ENCODE data around the gene TMCC1.
"Not testable (repeated sequence)": the region's sequence is repeated elsewhere in the genome, so short reads cannot be mapped to it uniquely, and the experiment has no call there.

TMCC1 gene

DNA sequence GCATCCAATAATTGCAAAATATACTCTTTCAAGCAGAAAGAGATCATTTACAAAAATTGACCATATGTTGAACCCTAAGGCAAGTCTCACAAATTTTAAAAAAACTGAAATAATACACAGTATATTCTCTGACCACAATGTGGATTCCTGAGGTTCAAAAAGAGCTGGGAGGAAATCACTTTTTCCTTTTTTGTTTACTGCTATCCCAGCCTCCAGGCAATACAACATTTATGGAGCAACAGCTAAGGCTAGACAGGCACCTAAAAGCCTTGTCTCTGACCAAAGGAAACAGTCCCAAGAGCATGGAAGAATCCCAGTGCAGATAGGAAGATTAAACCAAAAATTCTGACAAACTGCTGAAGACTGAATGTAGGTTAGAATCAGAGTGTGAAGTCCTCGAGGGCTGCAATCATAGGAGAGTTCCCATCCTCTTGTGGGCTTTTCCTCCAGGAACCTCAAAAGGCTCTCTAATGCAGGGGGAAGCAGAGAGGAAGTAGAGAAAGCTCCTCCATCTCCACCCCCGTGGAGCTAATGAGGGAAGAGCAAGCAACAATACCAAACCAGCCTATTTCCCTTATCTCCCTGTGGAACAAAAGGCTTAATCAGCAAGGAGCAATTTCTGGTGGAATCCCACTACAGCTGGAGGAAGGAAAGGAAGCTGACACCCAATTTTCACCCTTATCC lies 57.0 kb downstream of the TMCC1 start:
- DNase-seq (ENCODE audit: low spot score): no peak

DNA sequence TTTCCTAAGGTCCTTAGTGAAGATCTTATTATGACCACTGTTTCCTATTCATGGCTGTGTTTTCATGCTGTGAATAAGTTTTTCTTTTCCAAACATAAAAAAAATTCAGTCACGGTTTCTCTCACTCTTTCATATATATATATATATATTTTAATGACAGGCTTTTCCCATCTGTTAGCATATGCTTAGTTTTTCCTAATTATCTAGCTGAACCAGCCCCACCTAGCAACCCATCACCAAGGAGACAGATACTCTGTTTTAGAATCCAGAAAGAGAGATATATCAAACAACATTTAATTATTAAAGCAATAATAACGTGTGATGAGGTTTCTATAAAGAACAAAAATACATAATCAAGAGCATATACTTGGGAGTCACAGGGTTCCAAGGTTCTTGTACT lies 58.3 kb downstream of the TMCC1 start:
- no peak for DNase-seq (ENCODE audit: low spot score)

DNA sequence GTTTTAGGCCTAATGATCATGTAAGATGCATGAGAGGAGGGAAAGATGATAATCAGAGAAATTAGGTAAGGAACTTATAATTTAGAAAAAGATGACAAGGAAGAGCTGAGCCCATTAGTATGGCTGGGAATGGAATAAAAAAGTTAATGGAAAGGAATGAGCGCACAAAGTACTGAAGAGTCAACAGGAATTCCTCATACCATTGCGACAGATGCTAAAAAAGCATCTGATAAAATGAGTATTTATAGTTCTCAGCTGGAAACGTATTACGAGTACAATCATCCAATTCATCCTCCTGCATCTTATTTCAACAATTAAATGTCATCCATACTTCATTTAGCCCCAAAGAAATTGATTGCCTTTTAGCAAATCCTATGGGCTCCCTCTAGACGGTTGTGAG lies 58.9 kb downstream of the TMCC1 start:
- no peak for DNase-seq (ENCODE audit: low spot score)

DNA sequence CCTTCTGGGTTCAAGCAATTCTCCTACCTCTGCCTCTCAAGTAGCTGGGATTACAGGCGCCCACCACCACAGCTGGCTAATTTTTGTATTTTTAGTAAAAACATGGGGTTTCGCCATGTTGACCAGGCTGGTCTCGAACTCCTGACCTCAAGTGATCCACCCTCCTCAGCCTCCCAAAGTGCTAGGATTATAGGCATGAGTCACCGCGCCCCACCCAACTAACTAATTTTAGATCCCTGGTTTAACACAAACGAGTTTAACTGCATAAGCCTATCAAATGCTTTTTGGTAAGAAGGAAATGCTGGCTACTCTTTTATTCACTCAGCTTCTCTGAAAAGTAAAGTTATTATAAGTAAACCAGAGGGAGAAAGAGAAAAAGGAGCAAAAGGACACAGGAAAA lies 61.6 kb downstream of the TMCC1 start:
- not testable (repeated sequence) for DNase-seq (ENCODE audit: low spot score)

DNA sequence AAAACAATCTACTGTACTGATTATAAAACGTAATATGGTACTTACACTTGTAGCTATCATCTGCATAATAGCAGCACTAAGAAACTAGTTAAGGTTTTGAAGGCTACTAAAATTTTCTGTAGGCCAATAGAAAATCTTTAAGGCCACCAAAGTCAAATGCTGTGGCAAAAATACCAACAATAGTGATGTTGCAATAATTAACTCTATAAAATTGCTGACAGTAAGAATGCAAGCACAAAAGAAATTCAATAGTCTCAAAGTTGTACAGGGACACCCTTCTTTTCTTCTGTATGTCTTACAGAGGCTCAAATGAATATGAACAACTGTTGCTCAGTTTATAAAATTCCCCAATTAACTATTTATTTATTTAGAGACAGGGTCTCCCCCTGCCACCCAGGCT lies 62.0 kb downstream of the TMCC1 start:
- no peak for DNase-seq (ENCODE audit: low spot score)

DNA sequence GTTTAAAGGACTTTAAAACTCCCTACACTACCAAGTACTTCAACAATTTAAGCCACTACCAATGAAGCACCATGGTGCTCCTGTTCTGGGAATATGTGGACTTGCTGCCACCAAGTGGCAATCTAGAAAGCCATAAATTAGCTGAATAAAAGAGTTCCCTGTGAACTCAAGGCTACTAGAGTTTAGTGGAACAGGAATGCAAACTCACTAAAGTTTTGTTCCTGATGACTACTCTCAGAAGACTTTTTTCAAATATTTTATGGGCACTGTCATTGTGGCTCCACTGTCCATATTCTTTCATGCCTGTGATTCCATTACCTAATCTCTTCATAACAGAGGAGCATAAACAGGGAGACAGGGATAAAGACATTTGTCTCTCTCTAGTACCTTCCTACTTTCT lies 63.9 kb downstream of the TMCC1 start:
- DNase-seq (ENCODE audit: low spot score): peak; percentile 29

DNA sequence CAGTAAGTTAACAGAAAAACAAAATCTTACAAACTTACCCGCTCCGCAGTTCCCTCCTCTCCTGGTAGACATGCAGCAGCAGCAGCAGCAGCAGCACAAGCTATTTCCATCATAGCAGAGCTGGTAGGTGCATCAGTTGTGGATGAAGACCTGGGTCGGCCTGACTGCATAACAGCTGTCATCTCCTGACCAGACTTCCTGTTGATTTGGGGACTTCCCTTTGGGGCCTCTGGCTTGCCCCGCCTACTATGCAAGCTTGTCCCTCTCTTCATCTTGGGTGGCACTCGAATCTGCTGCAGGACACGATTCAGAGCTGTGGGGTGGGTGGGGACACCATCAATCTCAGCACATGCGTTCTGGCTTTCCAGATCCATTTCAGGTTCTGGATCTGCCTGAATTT lies 65.7 kb downstream of the TMCC1 start:
- peak; percentile 43 for DNase-seq (ENCODE audit: low spot score)

DNA sequence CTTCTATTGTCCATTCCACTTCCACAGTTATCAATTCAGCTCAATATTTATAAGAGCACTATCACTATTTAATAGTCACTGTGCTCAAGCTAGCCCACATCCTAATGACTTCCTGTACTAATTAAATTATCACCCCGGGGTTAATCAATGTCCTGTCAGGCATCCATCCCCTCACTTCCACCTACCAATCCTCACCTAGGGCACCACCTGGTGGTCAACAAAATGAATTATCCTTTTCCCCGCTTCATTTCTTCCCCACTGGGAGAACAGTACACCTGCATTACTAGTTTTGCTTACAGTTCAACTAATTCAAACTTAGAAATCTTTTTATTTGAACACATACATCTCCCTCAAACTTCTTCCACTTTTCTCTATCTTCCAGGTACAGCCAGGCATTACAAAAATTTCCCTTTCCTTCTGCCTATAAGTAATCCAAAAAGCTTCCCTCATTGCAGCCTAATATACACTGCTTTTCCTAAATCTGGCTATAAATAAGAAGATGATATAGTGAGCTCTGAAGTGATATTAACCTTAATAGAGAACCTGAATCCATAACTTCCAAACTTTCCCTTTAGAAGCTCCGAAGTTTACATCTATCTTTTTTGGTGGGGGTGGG lies 68.5 kb downstream of the TMCC1 start:
- peak; percentile 55 for DNase-seq (ENCODE audit: low spot score)

DNA sequence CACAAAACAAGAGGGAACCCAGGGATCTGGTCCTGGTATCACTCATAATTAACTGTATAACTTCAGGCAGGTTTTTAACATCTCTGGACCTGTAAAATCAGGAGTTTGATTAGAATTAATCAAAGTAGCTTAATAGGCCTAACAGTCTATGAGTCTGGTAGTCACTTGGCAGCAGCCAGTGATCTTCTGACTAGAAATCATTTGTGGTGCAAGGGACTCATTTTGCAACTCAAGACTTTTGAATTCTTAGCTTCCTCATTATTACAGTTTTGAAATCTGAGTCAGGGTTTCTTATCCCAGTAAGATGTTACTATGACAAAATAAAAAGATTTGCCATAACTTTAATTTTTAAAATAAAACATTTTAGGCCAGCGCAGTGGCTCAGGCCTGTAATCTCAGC lies 70.8 kb downstream of the TMCC1 start:
- DNase-seq (ENCODE audit: low spot score): no peak

DNA sequence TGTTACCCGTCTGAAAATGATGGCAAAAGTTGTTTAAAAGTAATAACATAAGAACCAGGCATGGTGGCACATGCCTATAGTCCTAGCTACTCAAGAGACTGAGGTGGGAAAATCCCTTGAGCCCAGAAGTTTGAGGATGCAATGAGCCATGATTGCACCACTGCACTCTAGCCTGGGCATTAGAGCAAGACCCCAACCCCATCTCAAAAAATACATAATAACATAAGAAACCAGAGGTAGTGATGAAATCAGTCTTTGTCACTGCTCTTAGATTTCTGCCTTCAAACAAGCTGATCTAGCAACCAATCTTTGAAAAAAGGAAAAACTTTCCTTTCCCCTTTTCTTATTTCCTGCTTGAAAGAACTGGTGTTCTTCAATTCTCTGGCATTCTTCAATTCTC lies 71.3 kb downstream of the TMCC1 start:
- no peak for DNase-seq (ENCODE audit: low spot score)

DNA sequence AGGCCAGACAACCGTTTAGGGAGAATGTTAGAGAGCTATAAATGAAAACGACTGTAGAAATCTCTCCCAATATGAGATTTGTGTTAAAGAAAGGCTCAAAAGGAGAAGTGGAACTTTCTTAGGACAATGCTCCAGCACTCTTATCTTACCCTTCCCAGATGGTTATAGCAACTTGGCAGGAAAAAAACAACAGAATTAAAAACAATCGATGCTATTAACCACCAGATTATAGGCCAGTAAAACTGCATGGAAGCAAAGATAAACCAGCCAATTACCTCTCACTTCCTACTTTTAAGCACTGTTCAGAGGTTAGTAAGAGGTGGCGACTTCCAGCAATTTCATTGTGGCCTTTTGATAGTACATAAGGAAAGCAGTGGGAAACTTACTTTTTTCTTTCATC lies 72.9 kb downstream of the TMCC1 start:
- DNase-seq (ENCODE audit: low spot score): no peak

DNA sequence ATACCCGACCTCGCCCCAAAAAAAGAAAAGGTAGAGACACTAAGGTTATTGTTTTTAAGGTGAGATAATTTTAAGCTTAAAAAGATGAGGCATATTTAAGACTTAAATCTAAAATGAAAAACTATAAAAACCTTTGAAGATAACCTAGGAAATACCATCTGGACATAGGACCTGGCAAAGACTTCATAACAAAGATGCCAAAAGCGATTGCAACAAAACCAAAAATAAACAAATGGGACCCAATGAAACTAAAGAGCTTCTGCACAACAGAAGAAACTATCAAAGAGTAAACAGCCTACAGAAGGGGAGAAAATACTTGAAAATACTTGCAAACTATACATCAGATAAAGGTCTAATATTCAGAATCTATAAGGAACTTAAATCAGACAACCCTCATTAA lies 80.9 kb downstream of the TMCC1 start:
- no peak for DNase-seq (ENCODE audit: low spot score)

DNA sequence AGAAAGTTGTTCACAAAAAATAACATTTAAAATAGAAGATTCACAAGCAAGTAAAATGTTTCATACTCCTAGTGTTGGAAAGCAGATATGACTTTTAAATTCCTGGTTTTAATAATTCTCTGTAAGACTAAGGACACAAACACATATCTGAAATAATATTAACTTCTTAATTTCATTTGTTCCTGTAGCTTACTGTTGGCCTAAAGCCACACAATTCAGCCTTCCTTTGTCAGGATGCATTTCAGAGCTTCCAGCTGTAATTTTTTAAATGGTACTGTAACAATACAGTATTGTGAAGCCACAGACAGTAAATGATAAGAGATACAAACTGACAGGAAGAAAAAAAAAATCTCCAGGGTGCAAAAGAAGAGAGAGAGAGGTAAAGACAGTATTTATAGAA lies 84.2 kb downstream of the TMCC1 start:
- no peak for DNase-seq (ENCODE audit: low spot score)

DNA sequence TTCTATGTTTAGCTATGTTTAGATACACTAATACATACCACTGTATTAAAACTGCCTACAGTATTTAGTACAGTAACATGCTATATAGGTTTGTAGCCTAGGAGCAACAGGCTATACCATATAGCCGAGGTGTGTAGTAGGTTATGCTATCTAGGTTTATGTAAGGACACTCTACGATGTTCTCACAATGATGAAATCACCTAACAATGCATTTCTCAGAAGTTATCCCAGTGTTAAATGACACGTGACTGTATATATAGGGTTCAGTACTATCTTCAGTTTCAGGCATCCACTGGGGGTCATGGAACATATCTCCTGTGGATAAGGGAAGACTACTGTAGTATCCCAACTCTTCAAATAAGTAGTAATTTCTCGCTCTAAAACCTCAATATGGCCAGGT lies 97.4 kb downstream of the TMCC1 start:
- no peak for DNase-seq (ENCODE audit: low spot score)

DNA sequence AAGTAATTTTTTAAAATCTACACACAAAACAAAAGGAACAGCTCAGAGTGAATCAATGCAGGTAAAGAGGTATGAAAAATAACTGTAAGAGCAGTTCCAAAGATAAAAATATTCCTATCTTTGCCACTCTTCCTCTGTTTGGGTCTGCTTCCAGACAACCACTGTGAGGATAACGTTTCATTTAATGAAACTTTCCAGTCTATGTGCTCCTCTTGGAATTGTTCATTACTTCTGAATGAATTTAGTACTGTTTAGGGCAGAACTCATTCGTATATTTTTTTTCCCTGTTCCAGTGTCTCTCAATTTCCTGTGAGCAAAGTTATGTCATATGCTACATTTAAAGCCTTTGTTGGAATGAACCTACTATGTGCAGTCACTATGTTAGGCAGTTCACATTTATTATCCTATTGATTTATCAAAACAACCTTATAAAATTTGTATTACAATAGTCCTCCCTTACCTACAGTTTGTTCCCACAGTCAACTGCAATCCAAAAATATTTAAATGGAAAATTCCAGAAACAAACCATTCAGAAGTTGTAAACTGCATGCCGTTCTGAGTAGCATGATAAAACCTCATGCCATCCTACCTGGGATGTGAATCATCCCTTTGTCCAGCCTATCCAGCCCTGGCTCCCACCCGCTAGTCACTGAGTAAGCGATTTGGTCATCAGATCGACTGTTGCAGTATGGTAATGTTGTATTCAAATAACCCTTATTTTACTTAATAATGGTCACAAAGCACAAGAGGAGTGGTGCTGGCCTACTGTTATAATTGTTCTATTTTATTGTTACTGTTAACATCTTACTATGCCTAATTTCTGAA lies 98.1 kb downstream of the TMCC1 start:
- no peak for DNase-seq (ENCODE audit: low spot score)

DNA sequence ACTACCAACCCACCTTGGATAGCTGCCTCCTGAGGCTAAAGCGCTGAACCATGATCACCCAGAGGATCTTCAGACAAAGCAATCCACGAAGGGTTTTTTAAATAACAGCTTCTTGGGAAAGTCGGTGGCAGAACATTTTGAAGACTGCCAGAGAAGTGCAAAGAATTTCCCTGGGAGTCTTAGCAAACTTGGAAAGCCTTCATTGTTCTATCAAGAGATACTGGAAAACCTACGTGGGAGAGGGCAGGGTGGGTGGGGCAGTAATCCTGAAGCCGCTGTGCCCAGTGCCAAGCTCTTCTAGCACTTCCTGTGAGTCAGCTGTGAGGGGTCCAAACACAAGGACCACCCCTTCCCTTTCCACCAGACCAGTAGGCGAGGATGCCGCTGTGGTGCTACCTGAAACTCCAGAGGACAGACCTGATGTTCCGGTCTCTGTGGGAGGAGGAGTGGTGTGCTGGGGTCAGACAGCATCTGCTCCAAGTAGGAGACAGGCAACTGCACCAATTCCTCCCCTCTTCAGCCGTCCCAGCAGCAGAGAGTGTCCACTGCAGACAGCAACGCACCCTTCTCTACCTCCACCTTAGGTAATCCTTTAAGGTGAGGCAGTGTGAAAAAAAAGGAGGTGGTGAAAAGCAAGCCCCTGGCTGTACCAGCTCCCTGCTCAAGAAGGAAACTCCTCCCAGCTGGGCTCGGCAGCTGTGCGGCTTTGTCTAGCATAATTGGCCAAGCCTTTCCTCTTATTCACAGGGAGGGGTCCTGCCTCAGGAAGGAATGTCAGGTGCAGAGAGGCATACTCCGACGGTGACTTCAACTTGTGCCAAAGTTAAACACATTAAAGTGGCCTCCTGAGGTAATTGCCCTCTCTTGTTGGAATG lies 99.0 kb downstream of the TMCC1 start:
- DNase-seq (ENCODE audit: low spot score): peak; percentile 9

DNA sequence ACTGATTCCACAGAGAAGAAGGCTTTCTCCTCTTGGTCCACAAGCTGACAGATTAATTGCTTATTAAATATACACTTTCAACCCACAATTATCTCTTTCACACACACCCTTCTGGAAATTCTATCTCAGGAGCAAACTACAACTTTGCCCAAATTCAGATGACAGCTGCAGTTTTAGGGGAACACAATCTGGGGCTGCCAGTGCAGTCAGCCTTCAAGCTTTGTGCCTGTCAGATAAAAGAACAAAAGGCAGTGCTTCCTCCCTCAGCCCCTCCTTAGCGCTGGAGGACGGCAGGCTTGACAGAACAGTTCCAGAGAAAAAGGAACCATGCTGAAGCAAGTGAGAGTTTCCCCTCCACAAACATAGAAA lies 99.6 kb downstream of the TMCC1 start:
- no peak for DNase-seq (ENCODE audit: low spot score)

DNA sequence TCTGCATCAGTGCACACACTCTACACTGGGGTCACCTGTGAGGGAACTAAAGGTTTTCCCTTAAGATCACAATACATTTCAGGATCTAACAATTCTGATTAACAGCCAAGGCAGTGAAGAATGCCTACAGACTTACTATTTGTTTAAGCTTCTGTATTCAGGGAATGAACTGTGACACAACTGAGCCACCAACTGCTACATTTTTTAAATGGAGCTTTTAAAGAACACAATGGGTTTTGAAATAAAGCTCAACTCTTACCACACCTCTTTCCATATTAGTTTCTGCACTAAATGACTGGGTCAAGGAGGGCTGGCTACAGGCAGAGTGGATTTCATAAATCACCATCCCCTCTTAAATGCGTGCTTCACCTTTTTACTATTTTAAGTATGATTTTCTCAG lies 100.2 kb downstream of the TMCC1 start:
- DNase-seq (ENCODE audit: low spot score): no peak

DNA sequence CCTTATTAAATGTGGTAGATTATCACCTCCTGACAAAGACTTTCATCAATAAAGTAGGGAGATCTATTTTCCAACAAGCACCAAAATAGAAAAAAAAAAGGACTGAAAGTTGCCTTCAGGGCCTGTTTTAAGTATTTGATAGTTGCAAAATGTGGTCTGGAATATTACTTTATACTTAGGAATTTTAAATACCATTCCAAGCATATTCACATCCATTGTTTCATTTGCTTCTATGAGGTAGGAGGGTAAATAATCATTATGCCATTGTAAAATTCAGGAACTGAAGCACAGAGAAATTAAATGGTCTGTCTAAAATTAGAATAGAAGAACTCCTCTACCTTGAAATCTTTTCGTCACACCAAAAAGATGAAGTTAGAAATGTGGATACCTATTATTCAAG lies 110.0 kb downstream of the TMCC1 start:
- no peak for DNase-seq (ENCODE audit: low spot score)

DNA sequence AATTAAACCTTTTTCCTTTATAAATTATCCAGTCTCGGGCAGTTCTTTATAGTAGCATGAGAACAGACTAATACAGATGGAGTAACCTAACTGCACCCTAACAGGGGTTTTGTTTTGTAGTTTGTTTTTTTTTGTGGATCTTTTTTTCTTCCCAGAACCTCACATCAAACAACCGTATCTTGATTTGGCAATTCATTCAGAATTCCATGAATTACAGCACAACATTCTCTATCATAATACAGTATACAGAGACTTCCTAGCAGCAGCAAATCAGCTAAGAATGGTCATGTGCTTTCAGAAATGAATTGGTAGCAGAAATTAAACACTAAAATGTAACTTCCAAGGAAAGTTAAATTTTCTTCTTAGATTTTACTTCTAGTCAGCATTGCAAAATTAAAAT lies 114.6 kb downstream of the TMCC1 start:
- no peak for DNase-seq (ENCODE audit: low spot score)

DNA sequence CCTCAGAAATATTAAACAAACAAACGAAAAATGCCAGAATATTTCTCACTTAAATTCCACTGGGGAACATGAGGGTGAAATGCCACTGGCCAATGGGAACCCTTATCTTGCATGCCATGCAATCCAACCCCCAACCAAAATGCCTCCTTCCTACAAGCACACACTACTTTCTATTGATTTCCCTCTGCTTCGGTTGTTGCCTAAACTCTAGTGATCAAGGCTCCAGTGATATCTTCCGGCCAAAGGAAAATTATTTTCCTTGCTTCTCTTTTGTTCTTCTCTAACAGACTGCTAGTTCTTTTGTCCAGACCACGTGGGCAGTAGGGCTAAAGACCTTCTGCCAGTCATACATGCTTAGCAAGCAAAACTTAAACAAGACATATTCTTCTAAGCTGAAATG lies 115.7 kb downstream of the TMCC1 start:
- DNase-seq (ENCODE audit: low spot score): no peak

DNA sequence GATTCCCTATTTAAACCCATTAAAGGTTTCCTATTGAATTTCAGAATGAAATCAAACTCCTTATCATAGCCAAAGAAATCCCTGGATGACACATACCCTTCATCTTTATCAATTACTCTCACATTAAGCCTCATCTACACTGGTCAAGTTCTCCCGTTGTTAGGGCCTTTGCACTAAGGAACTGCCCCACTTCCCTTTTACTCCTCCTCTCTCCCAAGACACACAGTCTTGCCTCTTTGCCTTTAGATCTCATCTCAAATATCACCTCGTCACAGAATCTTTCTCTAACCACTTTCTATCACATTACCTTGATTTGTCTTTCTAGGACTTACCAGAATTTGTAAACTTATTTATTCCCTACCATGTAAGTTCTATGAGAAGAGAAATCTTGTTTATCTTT lies 117.6 kb downstream of the TMCC1 start:
- no peak for DNase-seq (ENCODE audit: low spot score)
